ENCODE results near the gene RUNX1. TPM values are rescaled to one million over a fixed set of nuclear protein-coding genes. Genes with fewer than 3 reads are reported as not detected.

Gene RUNX1
- total and polyA plus RNA-seq, 8 donors: 7.5 to 89.6 (median 10.8) TPM

DNA sequence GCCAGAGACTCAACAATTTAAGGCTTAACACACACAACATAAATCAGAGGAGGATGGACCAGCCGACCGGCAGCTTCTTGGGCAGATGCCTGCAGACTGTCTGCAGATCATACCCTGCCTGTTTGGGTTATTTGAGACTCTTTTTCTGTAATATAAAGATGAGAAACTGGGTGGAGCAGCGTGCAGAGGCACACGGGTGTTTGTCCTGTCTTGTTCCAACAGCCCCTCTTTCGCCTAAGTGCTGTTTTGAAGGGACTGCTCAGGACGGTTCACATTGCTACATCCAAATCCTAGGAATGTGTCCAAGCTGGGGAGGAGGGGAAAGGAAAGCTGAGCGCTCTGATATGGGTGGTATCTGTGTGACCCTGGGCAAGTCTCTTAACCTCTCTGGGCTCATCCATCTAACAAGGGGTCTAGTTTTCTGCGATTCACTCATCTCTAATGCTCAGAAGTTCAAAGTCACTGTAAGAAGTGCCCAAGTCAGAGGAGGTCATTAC lies 230.4 kb downstream of the RUNX1 start:
- H3K27me3 ChIP-seq: no peaks in the 10 kb centered on the region
- TF ChIP-seq, protein P1, sequence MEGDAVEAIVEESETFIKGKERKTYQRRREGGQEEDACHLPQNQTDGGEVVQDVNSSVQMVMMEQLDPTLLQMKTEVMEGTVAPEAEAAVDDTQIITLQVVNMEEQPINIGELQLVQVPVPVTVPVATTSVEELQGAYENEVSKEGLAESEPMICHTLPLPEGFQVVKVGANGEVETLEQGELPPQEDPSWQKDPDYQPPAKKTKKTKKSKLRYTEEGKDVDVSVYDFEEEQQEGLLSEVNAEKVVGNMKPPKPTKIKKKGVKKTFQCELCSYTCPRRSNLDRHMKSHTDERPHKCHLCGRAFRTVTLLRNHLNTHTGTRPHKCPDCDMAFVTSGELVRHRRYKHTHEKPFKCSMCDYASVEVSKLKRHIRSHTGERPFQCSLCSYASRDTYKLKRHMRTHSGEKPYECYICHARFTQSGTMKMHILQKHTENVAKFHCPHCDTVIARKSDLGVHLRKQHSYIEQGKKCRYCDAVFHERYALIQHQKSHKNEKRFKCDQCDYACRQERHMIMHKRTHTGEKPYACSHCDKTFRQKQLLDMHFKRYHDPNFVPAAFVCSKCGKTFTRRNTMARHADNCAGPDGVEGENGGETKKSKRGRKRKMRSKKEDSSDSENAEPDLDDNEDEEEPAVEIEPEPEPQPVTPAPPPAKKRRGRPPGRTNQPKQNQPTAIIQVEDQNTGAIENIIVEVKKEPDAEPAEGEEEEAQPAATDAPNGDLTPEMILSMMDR (IDR thresholded peaks at IDR 0.05): no peak
- H3K4me1 ChIP-seq: peaks cover 0 to 40% of the 10 kb centered on the region in 2 donors
- H3K9me3 ChIP-seq: no peaks in the 10 kb centered on the region
- H3K4me3 ChIP-seq: no peak overlapping the region
- ATAC-seq (no peak), DNase-seq (no peak)
- intact Hi-C loops (cut with DNase I): no loop called here
- peaks cover 0 to 92% of the 10 kb centered on the region in 2 donors for H3K36me3 ChIP-seq
- no peak overlapping the region for H3K27ac ChIP-seq

DNA sequence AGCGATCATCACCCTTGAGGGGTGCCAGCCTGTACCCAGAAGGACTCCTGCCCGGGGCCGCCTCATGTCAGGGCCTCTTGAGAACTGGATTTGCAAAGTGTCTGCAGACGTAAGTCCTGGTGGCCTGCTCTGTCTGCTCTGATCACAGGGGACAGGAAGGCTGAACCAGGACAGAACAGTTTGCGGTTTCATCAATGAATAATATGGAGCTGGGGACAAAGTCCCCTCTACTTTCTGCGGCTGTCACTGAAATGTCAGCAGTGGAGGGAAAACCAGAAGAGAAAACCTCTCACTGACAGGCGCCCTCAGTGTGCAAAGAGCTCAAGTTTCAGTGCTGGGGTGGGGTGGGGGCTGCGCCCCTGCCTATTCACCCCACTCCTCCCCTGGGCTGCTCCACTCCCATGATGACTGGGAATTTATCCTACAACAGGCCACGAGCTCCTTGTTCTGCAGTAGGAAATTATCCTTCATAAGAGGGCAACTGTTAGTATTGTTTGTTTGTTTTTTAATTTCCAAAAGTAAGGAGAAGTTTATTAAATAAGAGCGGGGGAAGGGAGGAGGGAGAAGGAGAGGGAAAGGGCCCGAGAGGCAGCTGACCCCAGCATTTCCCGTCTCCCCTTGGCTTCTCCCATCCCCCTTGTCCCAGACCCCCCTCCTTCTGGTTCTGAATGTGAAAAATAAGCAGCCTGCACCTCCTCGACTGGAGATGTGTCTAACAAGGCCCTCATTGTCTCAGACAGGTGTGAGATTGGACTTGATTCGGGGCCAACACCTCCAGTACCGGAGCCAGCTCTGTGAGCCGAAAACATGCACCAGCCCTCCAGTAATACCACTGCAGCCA lies 231.1 kb downstream of the RUNX1 start:
- intact Hi-C loops (cut with DNase I): no loop called here
- no peak overlapping the region for H3K27ac ChIP-seq
- DNase-seq (peak in 1 of 4 donors; percentile 7), ATAC-seq (no peak)
- H3K9me3 ChIP-seq: no peaks in the 10 kb centered on the region
- peaks cover 0 to 92% of the 10 kb centered on the region in 2 donors for H3K36me3 ChIP-seq
- peaks cover 0 to 40% of the 10 kb centered on the region in 2 donors for H3K4me1 ChIP-seq
- TF ChIP-seq, protein P1 (IDR thresholded peaks at IDR 0.05): no peak
- H3K4me3 ChIP-seq: no peak overlapping the region
- no peaks in the 10 kb centered on the region for H3K27me3 ChIP-seq

DNA sequence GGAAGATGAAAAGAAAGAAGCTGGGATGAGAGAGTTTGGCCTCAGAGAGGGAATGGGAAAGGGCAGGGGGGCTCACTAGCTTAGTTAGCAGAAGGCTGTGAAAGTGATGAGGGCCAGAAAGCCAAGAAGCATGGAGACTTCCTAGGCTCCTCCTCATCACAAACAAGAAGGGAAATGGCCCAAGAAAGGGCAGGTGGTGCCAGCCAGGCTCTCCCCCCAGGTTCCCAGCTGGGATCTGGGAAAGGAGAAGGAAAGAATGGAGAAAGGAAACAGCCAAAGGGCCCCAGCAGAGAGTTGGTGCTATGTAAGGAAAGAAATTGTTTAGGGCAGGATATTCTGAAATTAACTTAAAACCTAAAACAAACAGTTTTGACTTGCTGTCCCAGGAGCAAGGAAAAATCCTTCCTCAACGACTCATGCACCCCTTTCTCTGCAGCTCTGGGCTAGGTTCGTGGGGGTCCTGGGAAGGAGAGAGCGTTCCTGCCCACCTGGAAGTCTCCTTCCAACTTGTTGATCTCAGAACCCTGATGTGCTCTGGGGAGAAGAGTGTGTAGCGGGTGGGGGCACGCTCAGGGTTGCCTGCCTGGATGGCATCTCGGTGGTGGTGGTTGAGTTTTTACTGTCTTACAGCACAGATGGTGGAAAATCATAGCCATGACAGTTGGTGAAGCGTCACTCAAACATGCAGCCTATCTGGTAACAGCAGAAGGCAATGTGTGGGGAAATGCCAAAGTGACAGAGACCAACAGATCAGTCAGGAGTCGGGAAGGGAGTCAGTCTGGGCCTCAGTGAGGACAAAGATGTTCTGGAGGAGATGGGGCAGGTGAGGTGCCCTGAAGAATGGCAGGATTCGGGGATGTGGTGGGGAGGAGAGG lies 233.0 kb downstream of the RUNX1 start:
- H3K27ac ChIP-seq: peak overlapping the region in 1 of 2 donors; percentile 46
- no peak overlapping the region for H3K4me3 ChIP-seq
- H3K4me1 ChIP-seq: peaks cover 0 to 59% of the 10 kb centered on the region in 2 donors
- intact Hi-C loops (cut with DNase I): no loop called here
- no peaks in the 10 kb centered on the region for H3K9me3 ChIP-seq
- TF ChIP-seq, protein P1 (IDR thresholded peaks at IDR 0.05): no peak
- ATAC-seq (no peak), DNase-seq (no peak)
- peaks cover 0 to 90% of the 10 kb centered on the region in 2 donors for H3K36me3 ChIP-seq
- H3K27me3 ChIP-seq: no peaks in the 10 kb centered on the region

DNA sequence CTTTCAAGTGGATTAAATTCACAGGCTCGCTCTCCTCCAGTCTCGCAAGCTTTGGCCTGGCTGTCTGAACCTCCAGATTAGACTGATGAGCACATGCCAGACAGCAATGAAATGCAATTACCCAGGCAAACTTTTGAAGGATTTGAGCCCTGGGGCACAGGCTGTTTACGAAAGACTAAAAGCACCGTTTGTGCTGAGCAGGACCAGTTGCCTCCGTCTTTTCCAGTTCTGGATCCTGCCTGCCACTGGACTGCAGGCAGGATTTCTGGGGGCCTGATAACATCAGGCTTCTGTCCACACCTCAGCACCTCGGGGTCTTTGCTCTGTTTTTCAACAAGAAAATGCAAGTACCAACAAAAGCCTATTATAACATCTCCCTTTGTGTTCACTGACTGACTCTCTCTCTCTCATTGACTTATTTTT lies 234.6 kb downstream of the RUNX1 start:
- H3K4me3 ChIP-seq: no peak overlapping the region
- no peaks in the 10 kb centered on the region for H3K9me3 ChIP-seq
- no peaks in the 10 kb centered on the region for H3K27me3 ChIP-seq
- no peak for ATAC-seq
- intact Hi-C loops (cut with DNase I): no loop called here
- peak overlapping the region in 1 of 2 donors; percentile 46 for H3K27ac ChIP-seq
- peaks cover 0 to 70% of the 10 kb centered on the region in 2 donors for H3K4me1 ChIP-seq
- TF ChIP-seq, protein P1 (IDR thresholded peaks at IDR 0.05): no peak
- peaks cover 0 to 89% of the 10 kb centered on the region in 2 donors for H3K36me3 ChIP-seq
- no peak for DNase-seq
